ENCODE data around the gene CD3G.

CD3G gene

DNA sequence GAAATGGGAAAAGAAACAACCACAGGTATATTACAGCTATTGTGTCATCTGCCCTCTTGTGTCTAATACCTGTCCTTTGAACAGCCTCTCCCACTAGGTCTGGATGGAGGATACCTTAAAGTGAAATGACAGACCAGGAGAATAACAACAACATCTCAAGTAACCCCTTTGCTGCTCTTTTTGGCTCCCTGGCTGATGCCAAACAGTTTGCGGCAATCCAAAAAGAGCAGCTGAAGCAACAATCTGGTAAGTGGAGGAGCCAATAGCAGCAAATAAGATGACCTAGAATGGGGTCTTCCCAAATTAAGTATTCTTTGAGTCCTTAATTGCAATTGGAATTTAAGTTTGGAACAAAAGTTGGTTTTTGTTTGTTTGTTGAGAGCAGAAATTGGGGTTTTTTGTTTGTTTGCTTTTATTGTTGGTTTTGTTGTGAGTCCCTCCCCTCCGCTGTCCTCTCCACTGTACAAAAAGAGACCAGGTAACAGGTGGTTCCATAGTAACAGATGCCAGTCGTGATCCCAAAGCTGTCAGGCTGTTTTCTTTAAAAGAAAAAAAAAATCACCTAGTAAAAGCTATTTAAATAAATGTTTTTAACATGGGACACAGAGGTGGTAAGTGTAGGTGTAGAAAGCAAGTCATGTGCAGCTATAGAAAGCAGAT, 20.9 kb downstream of the CD3G start:
- no peak overlapping the region for H3K27ac ChIP-seq
- TF ChIP-seq ZFX (IDR thresholded peaks at IDR 0.05; ENCODE audit: borderline replicate concordance): no peak
- TF ChIP-seq CTCF (IDR thresholded peaks at IDR 0.05): no peak

- no peak overlapping the region for H3K27ac ChIP-seq
- TF ChIP-seq CTCF (IDR thresholded peaks at IDR 0.05) (no peak), ZFX (IDR thresholded peaks at IDR 0.05; ENCODE audit: borderline replicate concordance) (no peak)
These were observed 22.1 kb downstream of the CD3G start for GRCh38 chr11:118366287-118366686.

DNA sequence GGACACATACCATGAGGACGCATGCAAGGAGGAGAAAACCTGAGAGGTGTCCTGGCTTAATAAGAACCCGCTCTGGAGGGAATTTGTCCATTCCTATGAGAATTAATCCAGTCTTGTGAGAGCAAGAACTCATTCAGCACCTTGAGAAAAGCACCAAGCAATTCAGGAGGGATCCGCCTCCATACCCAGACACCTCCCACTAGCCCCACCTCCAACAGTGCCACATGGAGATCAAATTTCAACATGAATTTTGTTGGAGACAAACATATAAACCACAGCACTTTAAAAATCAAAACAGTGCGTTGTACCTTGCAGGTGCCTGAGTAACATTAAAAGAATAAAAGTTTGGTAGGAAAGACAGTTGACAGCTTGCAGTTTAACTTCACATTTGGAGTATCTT, 26.6 kb downstream of the CD3G start:
- no peak overlapping the region for H3K27ac ChIP-seq

DNA sequence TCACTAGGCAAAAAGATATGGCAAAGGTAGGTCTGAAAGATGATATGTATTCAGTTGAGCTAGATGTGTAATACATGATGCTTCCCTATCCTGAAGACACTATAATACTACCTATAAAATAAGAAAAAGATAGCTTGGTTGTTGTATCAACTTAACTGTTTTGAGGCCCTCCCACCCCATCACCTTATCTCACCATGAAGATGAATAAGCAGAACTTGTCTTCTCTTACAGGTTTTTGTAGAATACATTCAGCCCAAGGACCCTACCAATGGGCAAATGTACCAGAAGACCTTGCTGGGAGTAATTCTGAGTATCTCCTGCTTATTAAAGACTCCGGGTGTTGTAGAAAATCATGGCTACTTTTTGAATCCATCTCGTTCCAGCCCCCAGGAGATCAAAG, 29.1 kb downstream of the CD3G start:
- TF ChIP-seq CTCF (IDR thresholded peaks at IDR 0.05): no peak
- TF ChIP-seq ZFX (IDR thresholded peaks at IDR 0.05; ENCODE audit: borderline replicate concordance): no peak

More for the DNA sequence above, 26.6 kb downstream of the CD3G start:
- TF ChIP-seq CTCF (IDR thresholded peaks at IDR 0.05) (no peak), ZFX (IDR thresholded peaks at IDR 0.05; ENCODE audit: borderline replicate concordance) (no peak)

GRCh38 chr11:118373871-118374270, 29.7 kb downstream of the CD3G start:
- no peak for TF ChIP-seq ZFX (IDR thresholded peaks at IDR 0.05; ENCODE audit: borderline replicate concordance)
- TF ChIP-seq CTCF (IDR thresholded peaks at IDR 0.05): no peak
- no peak overlapping the region for H3K27ac ChIP-seq

More for the DNA sequence above, 29.1 kb downstream of the CD3G start:
- H3K27ac ChIP-seq: no peak overlapping the region

GRCh38 chr11:118374729-118375128, 30.6 kb downstream of the CD3G start:
- no peak for TF ChIP-seq ZFX (IDR thresholded peaks at IDR 0.05; ENCODE audit: borderline replicate concordance)
- TF ChIP-seq CTCF (IDR thresholded peaks at IDR 0.05): no peak
- H3K27ac ChIP-seq: no peak overlapping the region

DNA sequence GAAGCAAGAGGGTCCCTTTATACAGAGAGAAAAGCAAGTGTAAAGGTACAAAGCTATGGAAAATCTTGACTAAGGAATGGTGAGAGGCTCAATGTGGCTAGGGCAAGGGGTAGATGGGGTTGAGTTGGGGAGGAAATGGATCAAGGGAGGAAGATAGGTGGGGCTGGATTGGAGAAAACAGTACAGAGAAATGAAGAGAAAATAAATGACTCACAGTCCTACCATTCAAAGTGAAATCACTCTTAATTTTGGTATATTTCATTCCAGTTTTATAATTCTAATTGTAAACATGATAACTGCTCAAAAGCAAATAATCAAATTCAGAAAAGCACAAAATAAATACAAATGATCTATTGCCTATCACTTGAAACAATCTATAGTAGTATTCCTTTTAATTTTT, 31.8 kb downstream of the CD3G start:
- TF ChIP-seq CTCF (IDR thresholded peaks at IDR 0.05): no peak
- TF ChIP-seq ZFX (IDR thresholded peaks at IDR 0.05; ENCODE audit: borderline replicate concordance): no peak
- H3K27ac ChIP-seq: no peak overlapping the region
